ENCODE data around the gene GTF3C2.

The GTF3C2 gene

GRCh38 chr2:27281442-27281841, 75.1 kb downstream of the GTF3C2 start:
- no peak overlapping the region for H3K4me3 ChIP-seq (ENCODE audit: low read depth, low read length)
- DNase-seq (ENCODE audit: low read depth) = no peak
- TF ChIP-seq CTCF (IDR thresholded peaks at IDR 0.05; ENCODE audit: insufficient read depth, low read depth, low read length, missing control alignments) = no peak

GRCh38 chr2:27280826-27281225, 75.7 kb downstream of the GTF3C2 start:
- DNase-seq (ENCODE audit: low read depth) = no peak
- no peak for TF ChIP-seq CTCF (IDR thresholded peaks at IDR 0.05; ENCODE audit: insufficient read depth, low read depth, low read length, missing control alignments)
- H3K4me3 ChIP-seq (ENCODE audit: low read depth, low read length) = no peak overlapping the region

- no peak for TF ChIP-seq CTCF (IDR thresholded peaks at IDR 0.05; ENCODE audit: insufficient read depth, low read depth, low read length, missing control alignments)
Observed at GRCh38 chr2:27278010-27278409, 78.6 kb downstream of the GTF3C2 start.

More at GRCh38 chr2:27278010-27278409, 78.6 kb downstream of the GTF3C2 start:
- DNase-seq (ENCODE audit: low read depth) = no peak
- no peak overlapping the region for H3K4me3 ChIP-seq (ENCODE audit: low read depth, low read length)
